ENCODE data around the gene BCAS3. TPM values are rescaled to one million over a fixed set of nuclear protein-coding genes. Genes with fewer than 3 reads are reported as not detected.

Gene BCAS3
- total and polyA plus RNA-seq, 2 donors: 6.9 to 12.4 TPM

- WGBS: 95% methylated on average over 3 of the region's 3 CpGs
Measured at GRCh38 chr17:60641126-60641525, 36.5 kb upstream of the BCAS3 start.

GRCh38 chr17:60641810-60642220 lies 35.8 kb upstream of the BCAS3 start:
- Histone ChIP-seq H3K36me3 (ENCODE audit: control insufficient read depth in 2 of 2, insufficient read depth in 2 of 2, low read length in 1 of 2) (peaks cover 6 to 20% of the 10 kb centered on the region in 2 donors), H3K4me1 (ENCODE audit: control insufficient read depth in 2 of 2, insufficient read depth in 2 of 2, low read length in 2 of 2) (no peaks in the 10 kb centered on the region), H3K4me3 (ENCODE audit: low read length in 2 of 2) (no peak overlapping the region), H3K27ac (ENCODE audit: low read depth in 1 of 2, low read length in 1 of 2) (no peak overlapping the region), H3K27me3 (ENCODE audit: control insufficient read depth in 2 of 2, insufficient read depth in 1 of 2, low read length in 1 of 2) (no peaks in the 10 kb centered on the region), H3K9me3 (ENCODE audit: control insufficient read depth in 2 of 2, insufficient read depth in 1 of 2, low read length in 1 of 2) (no peaks in the 10 kb centered on the region)
- WGBS: 87% methylated on average over 1 of the region's 1 CpG
- peak; percentile 33 to 82 (median 53) for DNase-seq (ENCODE audit: low read depth in 6 of 9, low spot score in 9 of 9)

More at GRCh38 chr17:60641126-60641525, 36.5 kb upstream of the BCAS3 start:
- H3K9me3 ChIP-seq (ENCODE audit: control insufficient read depth in 2 of 2, insufficient read depth in 1 of 2, low read length in 1 of 2): no peaks in the 10 kb centered on the region
- H3K36me3 ChIP-seq (ENCODE audit: control insufficient read depth in 2 of 2, insufficient read depth in 2 of 2, low read length in 1 of 2): peaks cover 12 to 26% of the 10 kb centered on the region in 2 donors
- H3K27me3 ChIP-seq (ENCODE audit: control insufficient read depth in 2 of 2, insufficient read depth in 1 of 2, low read length in 1 of 2): no peaks in the 10 kb centered on the region
- H3K4me3 ChIP-seq (ENCODE audit: low read length in 2 of 2): no peak overlapping the region
- no peak for DNase-seq (ENCODE audit: low read depth in 6 of 9, low spot score in 9 of 9)
- no peaks in the 10 kb centered on the region for H3K4me1 ChIP-seq (ENCODE audit: control insufficient read depth in 2 of 2, insufficient read depth in 2 of 2, low read length in 2 of 2)
- H3K27ac ChIP-seq (ENCODE audit: low read depth in 1 of 2, low read length in 1 of 2): no peak overlapping the region

- no peaks in the 10 kb centered on the region for H3K4me1 ChIP-seq (ENCODE audit: control insufficient read depth in 2 of 2, insufficient read depth in 2 of 2, low read length in 2 of 2)
- H3K36me3 ChIP-seq (ENCODE audit: control insufficient read depth in 2 of 2, insufficient read depth in 2 of 2, low read length in 1 of 2): peaks cover 12 to 26% of the 10 kb centered on the region in 2 donors
- H3K4me3 ChIP-seq (ENCODE audit: low read length in 2 of 2): no peak overlapping the region
- WGBS: 98% methylated on average over 3 of the region's 3 CpGs
- H3K27me3 ChIP-seq (ENCODE audit: control insufficient read depth in 2 of 2, insufficient read depth in 1 of 2, low read length in 1 of 2): no peaks in the 10 kb centered on the region
- no peak for DNase-seq (ENCODE audit: low read depth in 6 of 9, low spot score in 9 of 9)
- no peaks in the 10 kb centered on the region for H3K9me3 ChIP-seq (ENCODE audit: control insufficient read depth in 2 of 2, insufficient read depth in 1 of 2, low read length in 1 of 2)
- no peak overlapping the region for H3K27ac ChIP-seq (ENCODE audit: low read depth in 1 of 2, low read length in 1 of 2)
Measured at GRCh38 chr17:60645918-60646523, 31.6 kb upstream of the BCAS3 start.

GRCh38 chr17:60646701-60647100 lies 30.9 kb upstream of the BCAS3 start:
- H3K4me3 ChIP-seq (ENCODE audit: low read length in 2 of 2): no peak overlapping the region
- DNase-seq (ENCODE audit: low read depth in 6 of 9, low spot score in 9 of 9): no peak
- H3K36me3 ChIP-seq (ENCODE audit: control insufficient read depth in 2 of 2, insufficient read depth in 2 of 2, low read length in 1 of 2): peaks cover 13 to 26% of the 10 kb centered on the region in 2 donors
- no peak overlapping the region for H3K27ac ChIP-seq (ENCODE audit: low read depth in 1 of 2, low read length in 1 of 2)
- 95% methylated on average over 3 of the region's 3 CpGs for WGBS
- no peaks in the 10 kb centered on the region for H3K4me1 ChIP-seq (ENCODE audit: control insufficient read depth in 2 of 2, insufficient read depth in 2 of 2, low read length in 2 of 2)
- H3K27me3 ChIP-seq (ENCODE audit: control insufficient read depth in 2 of 2, insufficient read depth in 1 of 2, low read length in 1 of 2): no peaks in the 10 kb centered on the region
- H3K9me3 ChIP-seq (ENCODE audit: control insufficient read depth in 2 of 2, insufficient read depth in 1 of 2, low read length in 1 of 2): no peaks in the 10 kb centered on the region

GRCh38 chr17:60647705-60648104 lies 29.9 kb upstream of the BCAS3 start:
- Histone ChIP-seq H3K4me1 (ENCODE audit: control insufficient read depth in 2 of 2, insufficient read depth in 2 of 2, low read length in 2 of 2) (no peaks in the 10 kb centered on the region), H3K27me3 (ENCODE audit: control insufficient read depth in 2 of 2, insufficient read depth in 1 of 2, low read length in 1 of 2) (no peaks in the 10 kb centered on the region), H3K27ac (ENCODE audit: low read depth in 1 of 2, low read length in 1 of 2) (no peak overlapping the region), H3K36me3 (ENCODE audit: control insufficient read depth in 2 of 2, insufficient read depth in 2 of 2, low read length in 1 of 2) (peaks cover 13 to 28% of the 10 kb centered on the region in 2 donors), H3K9me3 (ENCODE audit: control insufficient read depth in 2 of 2, insufficient read depth in 1 of 2, low read length in 1 of 2) (no peaks in the 10 kb centered on the region), H3K4me3 (ENCODE audit: low read length in 2 of 2) (no peak overlapping the region)
- no peak for DNase-seq (ENCODE audit: low read depth in 6 of 9, low spot score in 9 of 9)
- WGBS: 98% methylated on average over 1 of the region's 1 CpG

- 56% methylated on average over 2 of the region's 2 CpGs for WGBS
Measured at GRCh38 chr17:60652454-60653247, 25.0 kb upstream of the BCAS3 start.

GRCh38 chr17:60653569-60653968 lies 24.1 kb upstream of the BCAS3 start:
- DNase-seq (ENCODE audit: low read depth in 6 of 9, low spot score in 9 of 9): no peak

More at GRCh38 chr17:60652454-60653247, 25.0 kb upstream of the BCAS3 start:
- Histone ChIP-seq H3K4me3 (ENCODE audit: low read length in 2 of 2) (no peak overlapping the region), H3K27me3 (ENCODE audit: control insufficient read depth in 2 of 2, insufficient read depth in 1 of 2, low read length in 1 of 2) (no peaks in the 10 kb centered on the region), H3K27ac (ENCODE audit: low read depth in 1 of 2, low read length in 1 of 2) (no peak overlapping the region), H3K9me3 (ENCODE audit: control insufficient read depth in 2 of 2, insufficient read depth in 1 of 2, low read length in 1 of 2) (no peaks in the 10 kb centered on the region), H3K4me1 (ENCODE audit: control insufficient read depth in 2 of 2, insufficient read depth in 2 of 2, low read length in 2 of 2) (no peaks in the 10 kb centered on the region), H3K36me3 (ENCODE audit: control insufficient read depth in 2 of 2, insufficient read depth in 2 of 2, low read length in 1 of 2) (peaks cover 13 to 33% of the 10 kb centered on the region in 2 donors)
- no peak for DNase-seq (ENCODE audit: low read depth in 6 of 9, low spot score in 9 of 9)

GRCh38 chr17:60656499-60656898 lies 21.2 kb upstream of the BCAS3 start:
- H3K4me3 ChIP-seq (ENCODE audit: low read length in 2 of 2): no peak overlapping the region
- no peak overlapping the region for H3K27ac ChIP-seq (ENCODE audit: low read depth in 1 of 2, low read length in 1 of 2)
- no peak for DNase-seq (ENCODE audit: low read depth in 6 of 9, low spot score in 9 of 9)
- H3K36me3 ChIP-seq (ENCODE audit: control insufficient read depth in 2 of 2, insufficient read depth in 2 of 2, low read length in 1 of 2): peaks cover 4 to 29% of the 10 kb centered on the region in 2 donors
- no peaks in the 10 kb centered on the region for H3K9me3 ChIP-seq (ENCODE audit: control insufficient read depth in 2 of 2, insufficient read depth in 1 of 2, low read length in 1 of 2)
- no peaks in the 10 kb centered on the region for H3K4me1 ChIP-seq (ENCODE audit: control insufficient read depth in 2 of 2, insufficient read depth in 2 of 2, low read length in 2 of 2)
- H3K27me3 ChIP-seq (ENCODE audit: control insufficient read depth in 2 of 2, insufficient read depth in 1 of 2, low read length in 1 of 2): no peaks in the 10 kb centered on the region
- whole genome bisulfite sequencing: 97% methylated on average over 5 of the region's 5 CpGs

More at GRCh38 chr17:60653569-60653968, 24.1 kb upstream of the BCAS3 start:
- no peak overlapping the region for H3K4me3 ChIP-seq (ENCODE audit: low read length in 2 of 2)
- no peak overlapping the region for H3K27ac ChIP-seq (ENCODE audit: low read depth in 1 of 2, low read length in 1 of 2)
- H3K27me3 ChIP-seq (ENCODE audit: control insufficient read depth in 2 of 2, insufficient read depth in 1 of 2, low read length in 1 of 2): no peaks in the 10 kb centered on the region
- H3K4me1 ChIP-seq (ENCODE audit: control insufficient read depth in 2 of 2, insufficient read depth in 2 of 2, low read length in 2 of 2): no peaks in the 10 kb centered on the region
- H3K9me3 ChIP-seq (ENCODE audit: control insufficient read depth in 2 of 2, insufficient read depth in 1 of 2, low read length in 1 of 2): no peaks in the 10 kb centered on the region
- 96% methylated on average over 1 of the region's 1 CpG for WGBS
- H3K36me3 ChIP-seq (ENCODE audit: control insufficient read depth in 2 of 2, insufficient read depth in 2 of 2, low read length in 1 of 2): peaks cover 12 to 36% of the 10 kb centered on the region in 2 donors

GRCh38 chr17:60659156-60659555 lies 18.5 kb upstream of the BCAS3 start:
- 95% methylated on average over 1 of the region's 1 CpG for WGBS
- Histone ChIP-seq H3K9me3 (ENCODE audit: control insufficient read depth in 2 of 2, insufficient read depth in 1 of 2, low read length in 1 of 2) (no peaks in the 10 kb centered on the region), H3K36me3 (ENCODE audit: control insufficient read depth in 2 of 2, insufficient read depth in 2 of 2, low read length in 1 of 2) (peaks cover 11 to 30% of the 10 kb centered on the region in 2 donors), H3K27me3 (ENCODE audit: control insufficient read depth in 2 of 2, insufficient read depth in 1 of 2, low read length in 1 of 2) (no peaks in the 10 kb centered on the region), H3K4me3 (ENCODE audit: low read length in 2 of 2) (no peak overlapping the region), H3K4me1 (ENCODE audit: control insufficient read depth in 2 of 2, insufficient read depth in 2 of 2, low read length in 2 of 2) (no peaks in the 10 kb centered on the region), H3K27ac (ENCODE audit: low read depth in 1 of 2, low read length in 1 of 2) (no peak overlapping the region)
- no peak for DNase-seq (ENCODE audit: low read depth in 6 of 9, low spot score in 9 of 9)
